Stimulated activated CD4-positive, alpha-beta T cell treated with anti-CD3 and anti-CD28 coated beads, Interleukin-1b, Interleukin-23, amount 100 ng/mL, for 48 hours (primary cell): ENCODE results near the gene ADGRF1.
"Not testable (repeated sequence)": the region's sequence is repeated elsewhere in the genome, so short reads cannot be mapped to it uniquely, and the experiment has no call there.

Experiments
- DNase-seq: peaks from one replicate; pipeline ENCODE4 v3.0.0-alpha.2; 2020

The ADGRF1 gene

GRCh38 chr6:47042275-47042791, at the start of gene ADGRF1:
ADGRF1 (minus strand) TSS chr6:47042332; CDS start chr6:47029061, 13,271 bp downstream.
- DNase-seq = no peak

GRCh38 chr6:47090881-47091280, 48.7 kb upstream of the ADGRF1 start:
- no peak for DNase-seq

GRCh38 chr6:47089473-47089872, 47.3 kb upstream of the ADGRF1 start:
- DNase-seq = not testable (repeated sequence)

GRCh38 chr6:47086051-47086770, 44.1 kb upstream of the ADGRF1 start:
- DNase-seq = no peak

- DNase-seq = no peak
These were observed 42.5 kb upstream of the ADGRF1 start for GRCh38 chr6:47084610-47085009.

- no peak for DNase-seq
These were observed 41.5 kb upstream of the ADGRF1 start for GRCh38 chr6:47083586-47084047.

- no peak for DNase-seq
These were observed 38.0 kb upstream of the ADGRF1 start for GRCh38 chr6:47080083-47080596.

- no peak for DNase-seq
These were observed 37.5 kb upstream of the ADGRF1 start for GRCh38 chr6:47079638-47080037.

GRCh38 chr6:47078991-47079390, 36.9 kb upstream of the ADGRF1 start:
- no peak for DNase-seq

- DNase-seq = no peak
These were observed 34.6 kb upstream of the ADGRF1 start for GRCh38 chr6:47076422-47077344.

GRCh38 chr6:47075741-47076421, 33.7 kb upstream of the ADGRF1 start:
- no peak for DNase-seq

GRCh38 chr6:47075168-47075567, 33.0 kb upstream of the ADGRF1 start:
- no peak for DNase-seq

GRCh38 chr6:47073125-47074110, 31.3 kb upstream of the ADGRF1 start:
- no peak for DNase-seq

- DNase-seq = no peak
These were observed 30.5 kb upstream of the ADGRF1 start for GRCh38 chr6:47072667-47073066.

GRCh38 chr6:47071681-47072080, 29.5 kb upstream of the ADGRF1 start:
- no peak for DNase-seq

GRCh38 chr6:47070461-47070860, 28.3 kb upstream of the ADGRF1 start:
- no peak for DNase-seq

- no peak for DNase-seq
These were observed 27.0 kb upstream of the ADGRF1 start for GRCh38 chr6:47069156-47069555.

- DNase-seq = no peak
These were observed 24.3 kb upstream of the ADGRF1 start for GRCh38 chr6:47066418-47066817.

GRCh38 chr6:47064274-47064673, 22.1 kb upstream of the ADGRF1 start:
- no peak for DNase-seq

GRCh38 chr6:47062346-47062745, 20.2 kb upstream of the ADGRF1 start:
- DNase-seq = no peak
